Muscle layer of duodenum (tissue), 2 donors: ENCODE data around the gene BAMBI.

Source experiments
- H3K27ac ChIP-seq: one replicate; pipeline ENCODE4 v1.7.0; 2013; ENCODE audit warnings: mild to moderate bottlenecking, low read length
- H3K27me3 ChIP-seq: one replicate; pipeline ENCODE4 v1.7.0; 2013; ENCODE audit warnings: low read depth, mild to moderate bottlenecking, control low read depth, low read length
- H3K36me3 ChIP-seq, 2 donors: one replicate each; pipeline ENCODE4 v1.7.0; 2013; ENCODE audit warnings: low read length in 2 of 2, control low read depth in 1 of 2, mild to moderate bottlenecking in 1 of 2; ENCODE audit not compliant: insufficient read depth in 2 of 2, control insufficient read depth in 1 of 2
- H3K4me1 ChIP-seq, 2 donors: one replicate each; pipeline ENCODE4 v1.7.0; 2013; ENCODE audit warnings: low read length in 2 of 2, mild to moderate bottlenecking in 2 of 2, control low read depth in 1 of 2, moderate library complexity in 1 of 2; ENCODE audit not compliant: insufficient read depth in 2 of 2, control insufficient read depth in 1 of 2
- H3K4me3 ChIP-seq, 2 donors: one replicate each; pipeline ENCODE4 v1.7.0; 2013; ENCODE audit warnings: low read length in 2 of 2, low read depth in 1 of 2, mild to moderate bottlenecking in 1 of 2
- H3K9me3 ChIP-seq, 2 donors: one replicate each; pipeline ENCODE4 v1.7.0; 2013; ENCODE audit warnings: low read length in 2 of 2, control low read depth in 1 of 2, mild to moderate bottlenecking in 1 of 2; ENCODE audit not compliant: control insufficient read depth in 1 of 2
- donor health status: healthy.

Gene BAMBI

DNA sequence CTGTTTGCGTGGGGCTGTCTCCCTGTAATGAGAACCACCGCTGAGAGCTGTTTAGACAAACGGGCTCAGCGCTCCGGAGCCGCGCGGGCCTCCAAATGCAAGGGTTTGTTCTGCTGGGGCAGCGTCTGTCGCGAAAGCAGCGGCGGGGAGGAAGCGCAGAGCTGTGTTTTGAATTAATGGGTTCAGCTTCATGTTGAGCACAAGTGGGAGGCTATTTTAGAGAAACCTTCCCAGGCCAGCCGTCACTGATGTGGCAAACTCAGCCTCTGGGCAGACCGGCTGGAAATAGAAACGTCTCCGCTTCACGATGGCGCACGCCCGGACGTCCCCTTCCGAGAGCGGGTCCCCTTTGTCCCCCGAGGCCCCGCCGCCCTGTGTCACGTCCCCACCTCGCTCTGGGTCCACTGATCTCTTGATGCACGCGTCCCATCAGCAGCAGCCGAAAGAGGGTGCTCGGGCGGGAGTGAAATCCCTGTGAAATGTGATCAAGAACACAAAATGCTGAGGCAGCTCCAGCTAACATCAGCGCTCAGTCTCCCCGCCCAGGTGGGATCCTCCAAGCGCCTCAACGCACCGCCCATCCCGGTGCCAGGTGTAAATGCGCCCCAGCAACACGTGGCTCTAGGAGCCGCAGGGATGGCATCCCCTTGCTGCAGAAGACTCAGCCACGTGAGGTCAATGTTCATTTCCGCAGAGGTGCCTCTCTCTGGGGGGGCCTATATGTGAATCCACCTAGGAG, 44.9 kb downstream of the BAMBI start:
- Histone ChIP-seq H3K4me3 (peak overlapping the region; percentile 39 to 61), H3K27ac (no peak overlapping the region), H3K36me3 (no peaks in the 10 kb centered on the region), H3K9me3 (no peaks in the 10 kb centered on the region), H3K27me3 (peaks cover 8% of the 10 kb centered on the region), H3K4me1 (peaks cover 0 to 6% of the 10 kb centered on the region in 2 donors)

DNA sequence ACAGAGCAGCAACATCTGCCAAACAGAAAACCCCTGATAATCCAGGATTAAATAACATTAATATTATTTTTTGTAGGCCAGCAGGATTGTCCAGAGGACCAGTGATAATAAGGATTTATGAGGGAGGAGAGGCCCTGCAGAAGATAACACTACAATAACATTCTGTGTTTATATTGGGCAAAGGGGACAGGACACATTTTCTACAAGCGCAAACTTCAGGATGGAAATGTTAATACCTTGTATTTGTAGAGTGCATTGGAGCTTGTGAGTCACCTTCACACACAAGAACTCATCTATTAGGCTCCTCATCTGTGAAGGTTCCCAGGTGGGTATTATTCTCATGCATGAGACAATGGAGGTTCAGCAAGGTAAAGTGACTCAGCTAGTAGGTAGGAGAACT, 51.0 kb downstream of the BAMBI start:
- no peaks in the 10 kb centered on the region for H3K4me1 ChIP-seq
- no peaks in the 10 kb centered on the region for H3K36me3 ChIP-seq
- no peak overlapping the region for H3K4me3 ChIP-seq
- H3K27ac ChIP-seq: no peak overlapping the region
- H3K27me3 ChIP-seq: no peaks in the 10 kb centered on the region
- H3K9me3 ChIP-seq: no peaks in the 10 kb centered on the region

GRCh38 chr10:28730031-28730778, 52.9 kb downstream of the BAMBI start:
- Histone ChIP-seq H3K27ac (no peak overlapping the region), H3K9me3 (peaks cover 0 to 6% of the 10 kb centered on the region in 2 donors), H3K36me3 (no peaks in the 10 kb centered on the region)

GRCh38 chr10:28732091-28732490, 54.8 kb downstream of the BAMBI start:
- Histone ChIP-seq H3K36me3 (no peaks in the 10 kb centered on the region), H3K27ac (no peak overlapping the region), H3K4me3 (no peak overlapping the region), H3K27me3 (no peaks in the 10 kb centered on the region), H3K9me3 (peaks cover 0 to 6% of the 10 kb centered on the region in 2 donors), H3K4me1 (no peaks in the 10 kb centered on the region)

More at GRCh38 chr10:28730031-28730778, 52.9 kb downstream of the BAMBI start:
- H3K27me3 ChIP-seq: no peaks in the 10 kb centered on the region
- no peak overlapping the region for H3K4me3 ChIP-seq
- no peaks in the 10 kb centered on the region for H3K4me1 ChIP-seq
